GM12874 (cell line): Measurements from ENCODE around the gene IQCK.

Source experiments
- TF ChIP-seq, protein P1 (sequence below): IDR thresholded peaks from 2 replicates; pipeline ENCODE4 v1.5.1; 2011; ENCODE audit warnings: low read depth, mild to moderate bottlenecking, control low read depth, low read length, moderate library complexity; ENCODE audit not compliant: insufficient read depth

Gene IQCK

DNA sequence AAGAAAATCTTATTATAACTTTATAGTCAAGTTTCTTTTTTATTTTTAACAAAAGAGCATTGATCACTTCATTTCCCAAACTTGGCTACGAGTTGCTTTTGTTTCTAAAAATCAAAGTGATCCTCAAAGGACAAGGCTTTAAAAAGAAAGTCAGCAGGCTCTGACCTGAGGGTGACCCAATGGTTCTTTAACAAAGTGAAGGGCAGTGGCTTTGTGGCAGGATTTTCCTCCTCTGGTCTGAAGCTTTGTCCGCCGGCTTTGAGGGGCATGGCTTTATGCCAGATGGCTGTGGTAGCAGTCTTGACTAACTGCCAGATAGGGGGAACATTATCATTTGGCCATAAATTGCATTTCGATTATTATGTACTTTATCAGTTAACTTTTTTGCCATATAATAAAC lies 28.5 kb downstream of the IQCK start:
- TF ChIP-seq, protein P1, sequence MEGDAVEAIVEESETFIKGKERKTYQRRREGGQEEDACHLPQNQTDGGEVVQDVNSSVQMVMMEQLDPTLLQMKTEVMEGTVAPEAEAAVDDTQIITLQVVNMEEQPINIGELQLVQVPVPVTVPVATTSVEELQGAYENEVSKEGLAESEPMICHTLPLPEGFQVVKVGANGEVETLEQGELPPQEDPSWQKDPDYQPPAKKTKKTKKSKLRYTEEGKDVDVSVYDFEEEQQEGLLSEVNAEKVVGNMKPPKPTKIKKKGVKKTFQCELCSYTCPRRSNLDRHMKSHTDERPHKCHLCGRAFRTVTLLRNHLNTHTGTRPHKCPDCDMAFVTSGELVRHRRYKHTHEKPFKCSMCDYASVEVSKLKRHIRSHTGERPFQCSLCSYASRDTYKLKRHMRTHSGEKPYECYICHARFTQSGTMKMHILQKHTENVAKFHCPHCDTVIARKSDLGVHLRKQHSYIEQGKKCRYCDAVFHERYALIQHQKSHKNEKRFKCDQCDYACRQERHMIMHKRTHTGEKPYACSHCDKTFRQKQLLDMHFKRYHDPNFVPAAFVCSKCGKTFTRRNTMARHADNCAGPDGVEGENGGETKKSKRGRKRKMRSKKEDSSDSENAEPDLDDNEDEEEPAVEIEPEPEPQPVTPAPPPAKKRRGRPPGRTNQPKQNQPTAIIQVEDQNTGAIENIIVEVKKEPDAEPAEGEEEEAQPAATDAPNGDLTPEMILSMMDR: no peak

DNA sequence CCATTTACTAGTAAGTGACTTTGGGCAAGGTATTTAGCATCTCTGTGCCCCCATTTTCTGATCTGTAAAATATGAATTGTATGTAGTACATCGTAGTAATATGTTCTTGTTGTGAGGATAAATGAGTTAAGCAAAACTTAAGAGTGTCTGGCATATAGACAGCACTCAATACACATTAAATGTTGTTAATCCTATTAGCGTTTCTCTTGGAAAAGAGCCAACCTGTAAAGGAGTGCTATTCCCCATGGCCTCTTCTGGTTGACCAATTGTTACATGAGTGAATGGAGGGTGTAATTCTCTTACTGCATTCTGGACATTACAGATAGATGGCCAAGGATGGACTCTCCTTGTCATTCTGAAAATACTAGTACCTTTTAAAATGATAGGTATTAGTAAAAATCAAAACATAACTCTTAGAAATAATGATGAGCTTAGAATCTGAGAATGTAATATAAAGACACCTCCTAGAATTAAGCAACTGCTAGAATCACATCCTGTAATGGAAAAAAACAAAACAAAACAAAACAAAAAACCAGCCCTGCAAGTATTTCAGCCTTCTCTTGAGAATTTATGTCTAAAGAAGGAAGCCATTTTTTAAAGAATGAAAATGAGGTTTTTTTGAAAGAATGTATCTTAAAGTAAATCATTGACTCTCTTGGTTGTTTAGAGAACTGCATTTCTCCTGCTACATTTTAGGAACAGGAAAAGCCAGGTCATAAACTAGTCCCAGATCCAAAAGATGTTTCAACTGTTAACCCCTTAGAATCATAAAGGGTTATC lies 30.5 kb downstream of the IQCK start:
- TF ChIP-seq, protein P1: no peak

DNA sequence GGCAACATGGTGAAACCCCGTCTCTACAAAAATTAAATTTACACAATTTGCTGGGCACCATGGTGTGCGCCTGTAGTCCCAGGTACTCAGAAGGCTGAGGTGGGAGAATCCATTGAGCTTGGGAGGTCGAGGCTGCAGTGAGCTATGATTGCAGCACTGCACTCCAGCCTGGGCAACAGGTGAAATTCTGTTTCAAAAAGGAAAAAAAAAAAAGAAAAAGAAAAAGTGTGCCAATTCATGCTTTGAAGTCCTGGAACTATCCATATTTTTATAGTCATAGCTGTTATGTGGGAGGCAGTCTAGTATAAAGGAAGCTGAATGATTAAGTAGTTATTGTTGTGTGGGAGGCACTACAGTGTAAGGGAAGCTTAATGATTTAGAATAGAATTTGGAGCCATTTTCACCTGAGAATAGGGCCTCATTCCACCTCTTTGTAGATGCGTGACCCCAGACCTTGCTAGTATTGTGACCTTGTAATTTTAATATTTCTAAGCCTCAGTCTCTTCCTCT lies 31.6 kb downstream of the IQCK start:
- TF ChIP-seq, protein P1: no peak

DNA sequence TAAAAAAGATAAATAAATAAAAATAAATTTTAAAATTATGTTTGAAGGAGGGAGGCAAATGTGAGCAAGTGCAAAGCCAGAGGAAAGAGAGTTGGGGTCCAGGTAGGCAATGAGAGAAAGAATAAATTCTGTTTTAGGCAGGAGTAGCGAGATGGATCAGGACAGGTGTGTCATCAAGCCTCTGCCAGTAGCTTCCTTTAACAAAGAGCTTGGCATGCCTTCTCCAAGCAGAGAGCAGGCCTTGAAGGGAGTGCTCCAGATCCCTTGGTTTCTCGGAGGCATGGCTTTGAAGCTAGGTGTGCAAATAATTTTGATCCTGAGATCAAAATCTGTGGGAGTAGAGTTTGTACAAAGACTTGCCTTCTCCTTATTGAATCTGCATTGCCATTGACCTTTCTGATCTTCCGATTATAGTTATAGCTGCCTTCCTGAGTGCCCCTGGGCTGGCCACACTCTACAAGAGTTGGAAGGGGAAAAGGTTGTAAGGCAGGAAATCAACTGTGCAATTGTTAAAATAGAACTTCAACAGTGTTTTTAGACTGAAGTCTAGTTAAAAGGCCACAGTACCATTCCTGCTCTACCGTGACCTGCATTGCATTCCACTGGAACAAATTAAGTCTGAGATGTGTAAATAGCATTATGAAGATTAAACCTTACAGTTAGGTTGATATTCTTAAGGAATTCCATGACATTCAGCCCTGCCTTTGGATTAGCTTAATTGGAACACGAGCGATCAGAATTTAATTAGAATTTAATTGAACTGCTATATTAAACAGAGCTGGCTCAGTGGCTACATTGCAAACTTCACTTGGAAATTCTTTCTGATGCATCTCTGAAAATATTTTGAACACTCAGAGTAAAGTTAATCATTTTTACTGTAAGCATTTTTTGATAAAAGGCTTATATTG lies 33.7 kb downstream of the IQCK start:
- TF ChIP-seq, protein P1: no peak

DNA sequence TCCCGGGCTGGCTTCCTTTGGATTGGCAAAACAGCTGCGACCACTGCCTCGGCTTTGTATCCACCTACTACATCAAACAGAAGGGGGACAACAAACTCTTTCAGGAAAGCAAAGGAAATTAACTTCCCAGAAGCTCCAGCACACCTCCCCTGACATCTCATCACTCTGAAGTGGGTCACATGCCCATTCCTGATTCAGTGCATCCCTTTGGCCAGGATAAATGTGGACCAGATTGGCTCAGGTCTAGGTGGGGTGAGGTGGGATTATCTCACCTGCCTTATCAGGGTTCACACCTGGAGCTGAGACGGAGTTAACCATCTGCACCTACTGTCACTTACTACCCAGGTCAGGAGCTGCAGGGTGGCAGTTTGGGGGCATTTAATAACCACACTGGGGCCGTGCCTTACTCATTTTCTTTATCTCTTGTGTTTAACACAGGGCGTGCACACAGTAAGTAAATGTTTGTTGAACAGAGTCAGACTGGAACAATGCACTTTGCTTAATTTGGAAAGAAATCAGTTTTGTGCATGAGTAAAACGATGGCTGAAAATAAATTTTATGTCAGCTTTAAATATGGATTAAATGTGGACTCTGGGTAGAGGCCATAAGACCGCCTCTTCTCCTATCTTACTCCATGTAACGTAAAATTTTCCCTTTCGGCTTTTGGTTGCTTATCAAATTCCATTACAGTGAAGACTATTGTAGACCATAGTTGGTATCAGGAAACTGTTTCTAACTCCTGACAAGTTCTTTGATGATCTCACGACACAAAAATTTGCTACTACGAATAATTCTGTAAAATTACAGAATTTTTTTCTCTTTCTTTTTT lies 36.0 kb downstream of the IQCK start:
- TF ChIP-seq, protein P1: no peak

DNA sequence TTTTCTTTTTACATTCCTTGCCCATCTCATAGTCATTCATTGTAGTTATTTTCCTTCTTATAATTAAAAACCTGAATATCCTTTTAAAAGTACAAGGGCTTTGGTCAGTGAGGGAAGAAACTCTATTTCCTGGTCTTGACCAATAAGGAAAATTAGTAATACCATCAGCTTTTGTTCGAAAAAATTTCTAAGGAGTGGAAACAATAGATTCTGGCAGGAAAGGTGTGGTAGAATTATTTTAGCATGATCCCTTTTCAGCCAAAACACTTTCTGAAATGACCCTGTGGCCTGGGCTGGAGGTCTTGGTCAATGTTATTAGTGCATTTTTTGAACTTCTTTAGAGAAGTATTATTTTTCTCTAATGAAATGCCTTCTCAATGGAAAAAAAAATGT lies 36.6 kb downstream of the IQCK start:
- TF ChIP-seq, protein P1: no peak
